Astrocyte (in vitro differentiated cells and primary cell): ENCODE measurements around the gene NSD2.

ENCODE experiments used
- EZH2 ChIP-seq: IDR thresholded peaks from 2 replicates; pipeline ENCODE4 v1.6.1; 2012; ENCODE audit warnings: mild to moderate bottlenecking, low read length, inconsistent platforms; ENCODE audit not compliant: insufficient read depth
- TF ChIP-seq, protein P1 (sequence below): IDR thresholded peaks from 2 replicates; pipeline ENCODE4 v1.5.1; 2011; ENCODE audit warnings: low read depth, mild to moderate bottlenecking, inconsistent platforms, low read length, moderate library complexity; ENCODE audit not compliant: insufficient read depth

DNA sequence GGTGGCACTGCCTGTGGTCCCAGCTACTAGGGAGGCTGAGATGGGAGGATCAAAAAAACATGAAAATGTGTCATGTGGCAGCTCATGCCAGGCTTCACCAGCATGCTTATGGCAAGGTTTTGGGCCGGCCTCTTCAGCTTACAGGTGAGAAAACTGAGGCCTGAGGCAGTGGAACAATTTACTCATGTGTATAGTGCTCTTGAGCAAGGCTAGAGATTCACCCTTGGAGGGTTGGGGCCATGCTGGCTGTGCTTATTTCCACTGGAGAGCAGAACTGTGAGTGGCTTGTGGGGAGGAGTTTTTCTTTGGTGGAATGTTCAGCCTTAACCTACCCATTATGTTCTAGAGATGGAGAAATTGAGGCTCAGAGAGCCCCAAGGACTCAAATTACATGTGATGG, 31.8 kb downstream of the NSD2 start:
- no peak for TF ChIP-seq EZH2
- TF ChIP-seq, protein P1, sequence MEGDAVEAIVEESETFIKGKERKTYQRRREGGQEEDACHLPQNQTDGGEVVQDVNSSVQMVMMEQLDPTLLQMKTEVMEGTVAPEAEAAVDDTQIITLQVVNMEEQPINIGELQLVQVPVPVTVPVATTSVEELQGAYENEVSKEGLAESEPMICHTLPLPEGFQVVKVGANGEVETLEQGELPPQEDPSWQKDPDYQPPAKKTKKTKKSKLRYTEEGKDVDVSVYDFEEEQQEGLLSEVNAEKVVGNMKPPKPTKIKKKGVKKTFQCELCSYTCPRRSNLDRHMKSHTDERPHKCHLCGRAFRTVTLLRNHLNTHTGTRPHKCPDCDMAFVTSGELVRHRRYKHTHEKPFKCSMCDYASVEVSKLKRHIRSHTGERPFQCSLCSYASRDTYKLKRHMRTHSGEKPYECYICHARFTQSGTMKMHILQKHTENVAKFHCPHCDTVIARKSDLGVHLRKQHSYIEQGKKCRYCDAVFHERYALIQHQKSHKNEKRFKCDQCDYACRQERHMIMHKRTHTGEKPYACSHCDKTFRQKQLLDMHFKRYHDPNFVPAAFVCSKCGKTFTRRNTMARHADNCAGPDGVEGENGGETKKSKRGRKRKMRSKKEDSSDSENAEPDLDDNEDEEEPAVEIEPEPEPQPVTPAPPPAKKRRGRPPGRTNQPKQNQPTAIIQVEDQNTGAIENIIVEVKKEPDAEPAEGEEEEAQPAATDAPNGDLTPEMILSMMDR, result no peak
